IMR-90 (cell line): ENCODE results near the gene PPP1R12C. TPM values are rescaled to one million over a fixed set of nuclear protein-coding genes. Genes with fewer than 3 reads are reported as not detected.
A peak's percentile ranks its signal among the peaks of the same experiment; 100 is the strongest.

ENCODE experiments used
- ATAC-seq: fragments of 200-7000 bp; cut with Tn5 transposase; 2 replicates; pipeline ENCODE4 v1.9.1; 2020; ENCODE audit warnings: low read depth, mild to moderate bottlenecking, moderate library complexity
- BruUV-seq: library from RNA; stranded (reverse); fragments of 400-500 nt; replicated peaks from 2 replicates; lab custom pipeline; 2021; lab: Mats Ljungman, UMichigan
- CTCF ChIA-PET: fragments of 300-600 bp; formaldehyde crosslinking; extraction: SDS; loops from one replicate; lab custom pipeline; 2021; ENCODE audit warnings: antibody characterized with exemption; lab: Yijun Ruan, JAX
- POLR2A ChIA-PET: fragments of 300-600 bp; sonication (Branson Sonifier 250); formaldehyde crosslinking; loops from one replicate; lab custom pipeline; 2022; ENCODE audit warnings: antibody characterized with exemption; ENCODE audit not compliant: unreplicated experiment; lab: Charles Lee
- DNase-seq: peaks from one replicate; pipeline ENCODE4 v3.0.0; 2013
- H2AFZ ChIP-seq: replicated peaks from 2 replicates; pipeline ENCODE3; 2013; ENCODE audit warnings: low read length, mild to moderate bottlenecking; ENCODE audit not compliant: poor library complexity
- H2AK5ac ChIP-seq: 2 replicates; pipeline ENCODE4 v1.6.1; 2013; ENCODE audit warnings: low read depth, low read length, inconsistent platforms
- H2AK9ac ChIP-seq: replicated peaks from 2 replicates; pipeline ENCODE3; 2013; ENCODE audit warnings: mild to moderate bottlenecking, low read depth, low read length, moderate library complexity; ENCODE audit not compliant: poor library complexity
- H2BK120ac ChIP-seq: 2 replicates; pipeline ENCODE4 v1.6.1; 2013; ENCODE audit warnings: low read depth, low read length, inconsistent platforms
- H2BK15ac ChIP-seq: 3 replicates; pipeline ENCODE4 v1.6.1; 2013; ENCODE audit warnings: low read depth, low read length, inconsistent platforms
- H2BK20ac ChIP-seq: 2 replicates; pipeline ENCODE4 v1.6.1; 2013; ENCODE audit warnings: low read depth, mild to moderate bottlenecking, inconsistent platforms, low read length, moderate library complexity
- H2BK5ac ChIP-seq: 2 replicates; pipeline ENCODE4 v1.6.1; 2013; ENCODE audit warnings: mild to moderate bottlenecking, low read depth, low read length, inconsistent platforms; ENCODE audit not compliant: poor library complexity, severe bottlenecking
- H3K14ac ChIP-seq: replicated peaks from 2 replicates; pipeline ENCODE4 v1.6.1; 2013; ENCODE audit warnings: low read depth, low read length, inconsistent platforms
- H3K18ac ChIP-seq: 2 replicates; pipeline ENCODE4 v1.6.1; 2013; ENCODE audit warnings: low read depth, low read length, control low read depth
- H3K23ac ChIP-seq: 2 replicates; pipeline ENCODE4 v1.6.1; 2013; ENCODE audit warnings: low read depth, low read length, inconsistent platforms
- H3K27ac ChIP-seq: 2 replicates; pipeline ENCODE4 v1.5.1; 2013; ENCODE audit warnings: mild to moderate bottlenecking, control low read depth, low read length; ENCODE audit not compliant: insufficient read depth
- H3K27me3 ChIP-seq: 2 replicates; pipeline ENCODE4 v1.6.1; 2013; ENCODE audit warnings: low read length; ENCODE audit not compliant: control insufficient read depth, insufficient read depth
- H3K36me3 ChIP-seq: 2 replicates; pipeline ENCODE4 v1.6.1; 2013; ENCODE audit warnings: low read length, mixed read lengths; ENCODE audit not compliant: control insufficient read depth, insufficient read depth
- H3K4ac ChIP-seq: 2 replicates; pipeline ENCODE4 v1.6.1; 2013; ENCODE audit warnings: low read depth, low read length, inconsistent platforms
- H3K4me1 ChIP-seq: 2 replicates; pipeline ENCODE4 v1.6.1; 2013; ENCODE audit warnings: low read length, mixed read lengths; ENCODE audit not compliant: control insufficient read depth, insufficient read depth
- H3K4me2 ChIP-seq: 2 replicates; pipeline ENCODE4 v1.6.1; 2013; ENCODE audit warnings: low read depth, mild to moderate bottlenecking, control low read depth, low read length, moderate library complexity
- H3K4me3 ChIP-seq: 2 replicates; pipeline ENCODE4 v1.5.1; 2013; ENCODE audit warnings: low read depth, mild to moderate bottlenecking, control low read depth, low read length, moderate library complexity; ENCODE audit not compliant: insufficient read depth
- H3K56ac ChIP-seq: 2 replicates; pipeline ENCODE4 v1.6.1; 2013; ENCODE audit warnings: low read length, inconsistent platforms; ENCODE audit not compliant: insufficient read depth; ENCODE audit errors: extremely low read depth
- H3K79me1 ChIP-seq, 2 experiments: 2 replicates each; pipeline ENCODE4 v1.6.1; 2013; ENCODE audit warnings: low read length in 2 of 2, inconsistent platforms in 1 of 2, low read depth in 1 of 2
- H3K9ac ChIP-seq: 2 replicates; pipeline ENCODE4 v1.6.1; 2013; ENCODE audit warnings: low read depth, low read length, control low read depth
- H3K9me1 ChIP-seq: 2 replicates; pipeline ENCODE4 v1.6.1; 2013; ENCODE audit warnings: low read length, inconsistent platforms; ENCODE audit not compliant: insufficient read depth
- H3K9me3 ChIP-seq: 2 replicates; pipeline ENCODE4 v1.6.1; 2013; ENCODE audit warnings: low read length; ENCODE audit not compliant: control insufficient read depth, insufficient read depth
- H4K20me1 ChIP-seq: 2 replicates; pipeline ENCODE4 v1.6.1; 2013; ENCODE audit warnings: low read length, inconsistent platforms; ENCODE audit not compliant: insufficient read depth
- H4K5ac ChIP-seq: 2 replicates; pipeline ENCODE4 v1.6.1; 2013; ENCODE audit warnings: mild to moderate bottlenecking, low read depth, low read length, control low read depth
- H4K8ac ChIP-seq, 2 experiments: 2 replicates each; pipeline ENCODE4 v1.6.1; 2013; ENCODE audit warnings: low read depth in 2 of 2, low read length in 2 of 2, control low read depth in 1 of 2, inconsistent platforms in 1 of 2
- H4K91ac ChIP-seq: 2 replicates; pipeline ENCODE4 v1.6.1; 2013; ENCODE audit warnings: low read depth, low read length, inconsistent platforms; ENCODE audit not compliant: insufficient read depth
- BHLHE40 ChIP-seq: fragments of 150-350 bp; IDR thresholded peaks from 2 replicates; pipeline ENCODE4 v1.6.1; 2016; ENCODE audit warnings: mild to moderate bottlenecking, low read depth, low read length
- CHD1 ChIP-seq: IDR thresholded peaks from 2 replicates; pipeline ENCODE4 v1.6.1; 2012; ENCODE audit warnings: low read depth, low read length, improper control_type of control experiment
- NFE2L2 ChIP-seq: fragments of 150-350 bp; IDR thresholded peaks from 2 replicates; pipeline ENCODE4 v1.6.1; 2016; ENCODE audit warnings: low read depth, mild to moderate bottlenecking, low read length
- USF2 ChIP-seq: fragments of 150-350 bp; IDR thresholded peaks from 2 replicates; pipeline ENCODE4 v1.6.1; 2017; ENCODE audit warnings: mild to moderate bottlenecking, antibody characterized with exemption, low read length, low read depth
- WGBS, 2 experiments: methylation state at CpG; one replicate each; pipeline versions ENCODE4 v1.1.5 to v1.1.7; 2013; ENCODE audit warnings: missing lambda C conversion rate in 2 of 2; ENCODE audit not compliant: insufficient read length in 1 of 2; ENCODE audit errors: extremely low coverage in 2 of 2; 5-methylcytosine and 5-hydroxymethylcytosine counted together
- dilution Hi-C: fragments of 300-500 bp; cut with HindIII; formaldehyde crosslinking; loops from one replicate; pipeline ENCODE4 v1.14.3; 2018; ENCODE audit warnings: low sequenced_read_pairs; ENCODE audit not compliant: unreplicated experiment
- in situ Hi-C: fragments of 300-500 bp; cut with MboI; formaldehyde crosslinking; loops from 3 replicates; pipeline ENCODE4 v1.14.3; 2019; ENCODE audit warnings: low sequenced_read_pairs, inconsistent platforms, mixed read lengths
- intact Hi-C: fragments of 100-400 bp; cut with micrococcal nuclease; formaldehyde crosslinking; loops from 2 replicates; pipeline ENCODE4 v1.10.0; 2022
- polyA plus RNA-seq, 3 experiments: library from polyadenylated mRNA; depleted of rRNA; stranded (reverse); fragments of >200 nt; gene quantifications; 2 replicates each; pipeline ENCODE4 v1.2.3, GENCODE V29; 2012; ENCODE audit warnings: low replicate concordance in 1 of 3
- total RNA-seq: library from RNA; depleted of rRNA; stranded (reverse); fragments of >200 nt; gene quantifications from 2 replicates; pipeline ENCODE4 v1.2.3, GENCODE V29; 2012

Gene PPP1R12C
- total and polyA plus RNA-seq, 2 of the 4 experiments (the other 2 are of a cell fraction) = 21.5 to 81.4 TPM

- peak; percentile 44 for DNase-seq
- no peak overlapping the region for H2BK15ac ChIP-seq
- dilution Hi-C loops = no loop called here
These were observed 36.3 kb downstream of the PPP1R12C start for GRCh38 chr19:55080968-55081769.

More at GRCh38 chr19:55080968-55081769, 36.3 kb downstream of the PPP1R12C start:
- Histone ChIP-seq H4K20me1 (peaks cover 8% of the 10 kb centered on the region; the same call in 1 of the 2 replicates), H2AK9ac (peak overlapping the region; percentile 82), H3K9me1 (peaks cover 4% of the 10 kb centered on the region; the same call in 1 of the 2 replicates), H3K9ac (no peak overlapping the region), H3K23ac (0 out of 2 replicates have a peak overlapping the region, but pooled peaks have one; percentile 38), H3K4me3 (peak overlapping the region; percentile 91), H3K56ac (no peak overlapping the region), H2AFZ (peak overlapping the region; percentile 94), H3K4me2 (peak overlapping the region; percentile 96), H4K8ac (peak overlapping the region; percentile 37 to 62; a peak in 2 of 4 replicates), H3K14ac (peak overlapping the region; percentile 66; the same call in 1 of the 2 replicates), H3K4ac (no peak overlapping the region), H4K91ac (no peak overlapping the region), H3K27me3 (peaks cover 67% of the 10 kb centered on the region), H3K79me1 (no peaks in the 10 kb centered on the region), H3K9me3 (peaks cover 7% of the 10 kb centered on the region; the same call in 1 of the 2 replicates), H2BK20ac (no peak overlapping the region), H4K5ac (no peak overlapping the region), H3K18ac (no peak overlapping the region), H3K4me1 (peaks cover 10% of the 10 kb centered on the region; the same call in 1 of the 2 replicates), H2AK5ac (no peak overlapping the region), H2BK120ac (no peak overlapping the region), H2BK5ac (no peak overlapping the region), H3K27ac (no peak overlapping the region), H3K36me3 (no peaks in the 10 kb centered on the region)
- ATAC-seq = peak; percentile 71
- ChIA-PET CTCF (interaction anchor here (0.6 kb wide), 1 partner anchor 78 kb away, joined by 3 read pairs; no protein-coding TSS in a partner anchor), POLR2A (no interaction called here)
- TF ChIP-seq USF2 (no peak), NFE2L2 (no peak), CHD1 (no peak), BHLHE40 (no peak)
- intact Hi-C loops (loop anchor here (10.0 kb wide), 1 partner anchor 616 kb away; the partner anchor contains the start of gene LENG9), in situ Hi-C loops (no loop called here)
- BruUV-seq = no TSS peak
- 5% methylated on average over 8 of the region's 60 CpGs; no CpG with 5 or more reads in 1 of the 2 experiments for WGBS, 2 experiments
